Measurements from ENCODE around the gene UNC5A.

The UNC5A gene

DNA sequence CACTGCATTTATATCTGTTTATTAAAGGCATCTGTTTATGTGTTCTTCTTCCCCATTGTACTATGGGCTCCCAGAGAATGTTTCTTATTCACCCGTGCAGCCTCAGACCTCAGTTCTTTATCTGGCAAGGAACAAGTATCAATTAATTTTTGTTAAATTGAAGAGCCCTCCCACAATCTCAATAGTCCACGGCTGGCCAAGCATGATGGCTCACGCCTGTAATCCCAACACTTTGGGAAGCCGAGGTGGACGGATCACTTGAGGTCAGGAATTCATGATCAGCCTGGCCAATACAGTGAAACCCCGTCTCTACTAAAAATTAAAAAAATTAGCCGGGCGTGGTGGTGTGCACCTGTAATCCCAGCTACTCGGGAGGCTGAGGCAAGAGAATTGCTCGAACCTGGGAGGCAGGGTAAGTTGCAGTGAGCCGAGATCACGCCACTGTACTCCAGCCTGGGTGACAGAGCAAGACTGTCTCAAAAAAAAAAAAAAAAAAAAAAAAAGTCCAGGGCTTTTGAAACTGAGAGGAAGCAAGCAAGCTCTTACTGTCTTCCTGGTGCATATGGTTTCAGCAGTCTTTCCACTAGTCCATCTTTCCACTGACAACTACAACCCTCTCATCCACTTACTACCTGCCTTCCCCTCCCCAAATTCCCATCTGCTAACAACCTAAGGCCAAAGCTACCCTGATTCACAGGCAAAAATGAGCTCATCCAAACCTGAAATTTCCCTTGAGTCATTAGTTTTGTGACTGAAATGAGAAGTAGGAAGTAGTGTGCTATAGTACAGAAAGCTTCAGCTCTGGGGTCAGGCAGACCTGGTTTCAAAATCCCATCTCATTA is 91.1 kb downstream of the UNC5A start:
- DNase-seq: no peak

- DNase-seq: no peak
Measured at GRCh38 chr5:176902102-176902814, 91.9 kb downstream of the UNC5A start.

DNA sequence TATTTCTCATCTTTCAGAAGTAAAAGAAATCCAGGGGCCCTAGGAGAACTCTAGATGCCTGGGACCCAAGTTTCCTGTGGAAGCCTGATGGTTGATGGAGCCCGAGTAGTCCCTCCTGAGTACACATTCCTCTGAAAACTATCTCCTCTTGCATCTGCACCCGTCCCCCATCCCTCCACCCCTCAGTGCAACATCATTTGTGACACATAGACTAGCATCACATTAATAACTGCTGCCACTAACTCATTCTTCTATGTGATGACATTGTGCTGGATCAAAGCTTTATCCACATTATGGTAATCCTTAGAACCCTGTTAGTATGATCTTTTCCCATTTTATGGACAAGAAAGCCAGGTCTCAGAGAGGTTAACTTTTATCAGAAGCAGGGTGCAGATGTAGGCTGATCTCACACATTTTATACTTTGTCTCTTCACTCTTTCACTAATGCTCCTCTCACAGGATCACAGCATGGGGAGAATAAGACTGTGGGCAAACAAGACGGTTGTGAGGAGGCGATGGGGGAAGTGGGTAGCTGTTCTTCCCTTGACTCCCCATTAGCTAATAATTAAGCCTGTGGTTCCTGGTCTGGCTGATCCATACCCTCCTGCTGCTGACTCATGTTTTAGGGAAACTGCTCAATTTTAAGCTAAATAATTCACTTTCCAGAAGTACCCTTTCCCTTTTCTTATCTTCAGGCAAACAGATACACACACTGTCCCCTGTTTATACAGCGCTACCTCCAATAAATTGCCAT is 92.7 kb downstream of the UNC5A start:
- DNase-seq: no peak

GRCh38 chr5:176904276-176904675 is 93.9 kb downstream of the UNC5A start:
- no peak for DNase-seq

- DNase-seq: no peak
Measured at GRCh38 chr5:176906126-176906525, 95.8 kb downstream of the UNC5A start.

- no peak for DNase-seq
Measured at GRCh38 chr5:176906796-176907195, 96.4 kb downstream of the UNC5A start.

GRCh38 chr5:176908675-176909368 is 98.5 kb downstream of the UNC5A start:
- DNase-seq: no peak

- DNase-seq: no peak
Measured at GRCh38 chr5:176912115-176912514, 101.8 kb downstream of the UNC5A start.

- DNase-seq: no peak
Measured at GRCh38 chr5:176915906-176916305, 105.5 kb downstream of the UNC5A start.

DNA sequence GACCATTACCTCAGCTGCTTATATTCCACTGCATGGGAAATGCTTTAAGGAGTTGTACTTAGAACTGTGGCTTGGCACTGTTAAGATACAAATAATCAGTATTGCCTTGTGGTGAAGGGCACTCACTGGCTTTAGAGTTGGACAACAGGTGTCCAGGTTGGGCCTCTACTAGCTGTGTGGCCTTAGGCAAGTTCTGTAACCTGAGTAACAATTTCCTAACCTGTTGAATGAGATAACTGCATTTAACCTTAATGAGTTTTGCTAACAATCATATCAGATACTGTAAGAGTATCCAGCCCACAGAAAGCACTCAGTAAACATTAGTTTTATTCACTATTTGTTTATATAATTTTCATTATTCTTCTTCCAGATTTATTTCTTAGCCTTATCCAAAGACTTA is 106.0 kb downstream of the UNC5A start:
- no peak for DNase-seq

DNA sequence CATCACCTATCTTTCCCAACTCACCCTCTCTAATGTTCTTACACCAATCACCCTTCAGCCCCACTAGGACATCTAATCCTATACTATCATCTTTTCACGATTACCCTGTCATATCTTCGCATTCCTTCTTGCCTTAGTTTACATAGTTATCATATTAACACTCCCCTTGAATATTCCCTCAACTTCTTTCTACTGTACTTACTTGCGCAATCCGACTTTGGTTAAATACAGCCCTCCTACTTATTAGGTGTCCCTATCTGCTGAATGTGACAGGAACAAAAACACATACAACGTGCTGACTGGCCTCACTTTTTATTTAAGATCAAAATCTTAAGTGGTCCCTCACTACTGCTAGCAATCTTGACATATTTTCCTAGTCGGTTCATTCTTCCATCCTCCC is 108.3 kb downstream of the UNC5A start:
- DNase-seq: no peak

DNA sequence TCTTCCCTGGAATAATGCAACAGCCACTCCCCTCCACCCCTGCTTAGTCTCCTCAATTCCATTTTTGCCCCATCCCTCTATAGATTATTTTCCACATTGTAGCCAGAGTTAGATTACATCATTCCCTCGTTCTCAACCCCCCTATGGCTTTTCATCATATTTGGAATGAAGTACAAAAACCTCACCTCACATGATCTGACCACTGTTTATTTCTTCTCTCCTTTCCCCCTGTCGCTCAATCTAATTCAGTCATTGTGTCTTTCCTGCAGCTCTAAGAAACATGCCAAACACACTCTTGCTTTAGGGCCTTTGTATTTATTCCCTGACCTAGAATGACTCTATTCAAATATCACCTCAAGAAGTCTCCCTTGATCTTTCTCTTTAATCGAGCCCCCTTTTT is 111.4 kb downstream of the UNC5A start:
- DNase-seq: no peak

- no peak for DNase-seq
Measured at GRCh38 chr5:176922817-176923216, 112.5 kb downstream of the UNC5A start.

GRCh38 chr5:176927562-176927961 is 117.2 kb downstream of the UNC5A start:
- DNase-seq: no peak

DNA sequence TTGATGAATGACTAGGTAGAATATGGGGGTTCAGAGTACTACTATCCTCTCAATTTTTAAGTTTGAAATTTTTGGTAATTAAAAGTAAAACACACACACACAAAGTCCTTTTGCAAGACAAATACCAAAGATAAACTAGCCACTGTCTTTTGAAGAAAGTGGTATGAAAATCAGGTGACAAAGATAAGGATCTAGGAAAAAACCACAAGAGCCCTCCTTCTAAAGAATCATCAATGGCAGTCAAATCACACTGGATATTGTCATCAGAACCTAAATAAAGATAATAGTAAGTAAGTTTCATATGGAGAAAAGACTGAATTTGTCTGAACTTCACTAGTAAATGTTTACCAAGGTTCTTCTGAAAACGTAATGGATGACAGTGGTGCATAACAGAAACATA is 119.3 kb downstream of the UNC5A start:
- no peak for DNase-seq

Data from NCI-H510A (cell line).